Measurements from ENCODE around the gene ADARB2. TPM values are rescaled to one million over a fixed set of nuclear protein-coding genes. Genes with fewer than 3 reads are reported as not detected.

Gene ADARB2
- total RNA-seq, 3 donors from 2014 or later (not counting 1 experiment from before 2014, with no cell fraction given), result 0.27 to 0.78 (median 0.40) TPM

DNA sequence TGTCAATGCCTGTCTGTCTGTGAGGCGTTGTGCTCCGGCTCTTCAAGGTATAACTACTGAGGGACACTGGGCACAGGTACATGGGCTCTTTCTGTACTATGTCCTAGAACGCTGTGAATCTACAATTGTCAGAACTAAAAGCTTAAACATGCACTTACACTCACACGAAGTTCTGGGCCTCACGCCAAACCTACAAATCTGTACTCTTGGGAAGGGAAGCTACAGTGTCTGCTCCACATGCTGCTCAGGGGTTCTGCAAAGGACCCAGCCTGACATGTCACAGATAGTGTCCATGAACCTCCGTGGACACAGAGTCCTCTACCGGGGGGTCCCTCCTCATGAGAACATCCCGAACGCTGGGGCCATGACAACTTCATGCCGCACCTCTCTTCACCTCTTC lies 412.4 kb downstream of the ADARB2 start:
- Histone ChIP-seq H3K9me3 (ENCODE audit: control insufficient read depth, insufficient read depth, low read length) (no peaks in the 10 kb centered on the region), H3K36me3 (ENCODE audit: control insufficient read depth, insufficient read depth, low read length) (no peaks in the 10 kb centered on the region), H3K27me3 (ENCODE audit: control insufficient read depth, insufficient read depth, low read length) (no peaks in the 10 kb centered on the region), H3K27ac (ENCODE audit: low read length) (no peak overlapping the region), H3K4me3 (ENCODE audit: low read length) (no peak overlapping the region), H3K4me1 (ENCODE audit: control insufficient read depth, insufficient read depth, low read length) (no peaks in the 10 kb centered on the region)
- WGBS (ENCODE audit: insufficient coverage), result 85% methylated on average over 10 of the region's 10 CpGs
- no peak for DNase-seq
- peaks cover 24 to 28% of the 10 kb centered on the region in 2 donors for H3K27me3 Mint-ChIP-seq (ENCODE audit: low read depth in 2 of 2)
- H3K27ac Mint-ChIP-seq, result no peak overlapping the region
- TF ChIP-seq, protein P1, sequence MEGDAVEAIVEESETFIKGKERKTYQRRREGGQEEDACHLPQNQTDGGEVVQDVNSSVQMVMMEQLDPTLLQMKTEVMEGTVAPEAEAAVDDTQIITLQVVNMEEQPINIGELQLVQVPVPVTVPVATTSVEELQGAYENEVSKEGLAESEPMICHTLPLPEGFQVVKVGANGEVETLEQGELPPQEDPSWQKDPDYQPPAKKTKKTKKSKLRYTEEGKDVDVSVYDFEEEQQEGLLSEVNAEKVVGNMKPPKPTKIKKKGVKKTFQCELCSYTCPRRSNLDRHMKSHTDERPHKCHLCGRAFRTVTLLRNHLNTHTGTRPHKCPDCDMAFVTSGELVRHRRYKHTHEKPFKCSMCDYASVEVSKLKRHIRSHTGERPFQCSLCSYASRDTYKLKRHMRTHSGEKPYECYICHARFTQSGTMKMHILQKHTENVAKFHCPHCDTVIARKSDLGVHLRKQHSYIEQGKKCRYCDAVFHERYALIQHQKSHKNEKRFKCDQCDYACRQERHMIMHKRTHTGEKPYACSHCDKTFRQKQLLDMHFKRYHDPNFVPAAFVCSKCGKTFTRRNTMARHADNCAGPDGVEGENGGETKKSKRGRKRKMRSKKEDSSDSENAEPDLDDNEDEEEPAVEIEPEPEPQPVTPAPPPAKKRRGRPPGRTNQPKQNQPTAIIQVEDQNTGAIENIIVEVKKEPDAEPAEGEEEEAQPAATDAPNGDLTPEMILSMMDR (IDR thresholded peaks at IDR 0.05), result no peak
- ATAC-seq, result peak in 1 of 3 donors; percentile 33
- intact Hi-C loops (cut with micrococcal nuclease), result no loop called here
- H3K36me3 Mint-ChIP-seq, result no peaks in the 10 kb centered on the region
- no peaks in the 10 kb centered on the region for H3K4me1 Mint-ChIP-seq
- H3K9me3 Mint-ChIP-seq, result peaks cover 0 to 2% of the 10 kb centered on the region in 2 donors
- no peak overlapping the region for H3K4me3 Mint-ChIP-seq

DNA sequence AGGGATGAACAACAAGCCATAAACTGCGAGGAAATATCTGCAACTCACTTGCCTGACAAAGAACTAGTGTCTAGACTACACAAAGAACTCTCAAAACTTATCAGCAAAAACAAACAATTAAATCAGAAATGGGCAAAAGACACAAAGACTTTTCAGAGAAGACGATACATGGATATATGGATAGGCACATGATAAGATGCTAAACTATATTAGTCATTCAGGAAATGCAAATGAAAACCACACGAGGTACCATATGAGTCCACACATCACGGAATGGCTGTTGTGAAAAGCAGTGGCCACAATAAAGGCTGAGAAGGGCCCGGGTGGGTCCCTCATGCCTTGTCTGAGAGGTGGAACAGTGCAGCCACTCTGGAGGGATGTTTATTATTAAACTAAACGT lies 413.4 kb downstream of the ADARB2 start:
- Histone ChIP-seq H3K36me3 (ENCODE audit: control insufficient read depth, insufficient read depth, low read length) (no peaks in the 10 kb centered on the region), H3K27me3 (ENCODE audit: control insufficient read depth, insufficient read depth, low read length) (no peaks in the 10 kb centered on the region), H3K4me1 (ENCODE audit: control insufficient read depth, insufficient read depth, low read length) (no peaks in the 10 kb centered on the region), H3K27ac (ENCODE audit: low read length) (no peak overlapping the region), H3K9me3 (ENCODE audit: control insufficient read depth, insufficient read depth, low read length) (no peaks in the 10 kb centered on the region), H3K4me3 (ENCODE audit: low read length) (no peak overlapping the region)
- DNase-seq (no peak), ATAC-seq (no peak)
- Mint-ChIP-seq H3K36me3 (no peaks in the 10 kb centered on the region), H3K9me3 (peaks cover 0 to 2% of the 10 kb centered on the region in 2 donors), H3K27ac (no peak overlapping the region), H3K27me3 (ENCODE audit: low read depth in 2 of 2) (peaks cover 21 to 28% of the 10 kb centered on the region in 2 donors), H3K4me1 (no peaks in the 10 kb centered on the region), H3K4me3 (no peak overlapping the region)
- 70% methylated on average over 5 of the region's 6 CpGs for WGBS (ENCODE audit: insufficient coverage)
- intact Hi-C loops (cut with micrococcal nuclease), result no loop called here
- TF ChIP-seq, protein P1 (IDR thresholded peaks at IDR 0.05), result no peak

DNA sequence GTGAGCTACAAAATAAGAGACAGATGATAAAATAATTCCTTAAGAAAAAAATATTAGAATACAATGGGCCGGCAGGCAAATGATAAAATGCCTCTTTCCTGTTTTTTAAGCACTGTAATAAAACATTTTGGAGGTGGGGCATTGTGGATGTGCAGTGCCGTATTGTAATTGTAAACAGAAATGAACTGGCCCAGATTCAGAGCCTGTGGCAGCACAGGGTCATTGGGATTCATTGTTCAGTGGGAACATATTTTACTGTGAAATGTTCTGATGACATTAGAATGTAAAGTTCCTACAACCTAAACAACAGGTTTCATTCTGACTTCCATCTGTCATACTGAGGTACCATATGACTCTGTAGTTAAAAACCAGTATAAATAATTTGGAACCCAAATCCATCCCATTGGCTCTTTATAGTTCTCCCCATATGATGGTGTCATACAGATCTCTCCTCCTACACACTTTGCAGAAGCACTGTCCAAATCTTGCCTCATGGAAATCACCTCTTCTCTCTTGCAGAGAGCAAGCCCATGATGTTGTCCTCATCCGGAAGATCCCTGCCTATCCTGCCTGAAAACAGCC lies 416.5 kb downstream of the ADARB2 start:
- Mint-ChIP-seq H3K4me1 (no peaks in the 10 kb centered on the region), H3K9me3 (no peaks in the 10 kb centered on the region), H3K27ac (no peak overlapping the region), H3K27me3 (ENCODE audit: low read depth in 2 of 2) (peaks cover 21 to 25% of the 10 kb centered on the region in 2 donors), H3K4me3 (no peak overlapping the region), H3K36me3 (no peaks in the 10 kb centered on the region)
- ATAC-seq (no peak), DNase-seq (no peak)
- Histone ChIP-seq H3K9me3 (ENCODE audit: control insufficient read depth, insufficient read depth, low read length) (no peaks in the 10 kb centered on the region), H3K36me3 (ENCODE audit: control insufficient read depth, insufficient read depth, low read length) (no peaks in the 10 kb centered on the region), H3K4me1 (ENCODE audit: control insufficient read depth, insufficient read depth, low read length) (no peaks in the 10 kb centered on the region), H3K4me3 (ENCODE audit: low read length) (no peak overlapping the region), H3K27ac (ENCODE audit: low read length) (no peak overlapping the region), H3K27me3 (ENCODE audit: control insufficient read depth, insufficient read depth, low read length) (no peaks in the 10 kb centered on the region)
- intact Hi-C loops (cut with micrococcal nuclease), result no loop called here
- TF ChIP-seq, protein P1 (IDR thresholded peaks at IDR 0.05), result no peak
- 89% methylated on average over 3 of the region's 3 CpGs for WGBS (ENCODE audit: insufficient coverage)

DNA sequence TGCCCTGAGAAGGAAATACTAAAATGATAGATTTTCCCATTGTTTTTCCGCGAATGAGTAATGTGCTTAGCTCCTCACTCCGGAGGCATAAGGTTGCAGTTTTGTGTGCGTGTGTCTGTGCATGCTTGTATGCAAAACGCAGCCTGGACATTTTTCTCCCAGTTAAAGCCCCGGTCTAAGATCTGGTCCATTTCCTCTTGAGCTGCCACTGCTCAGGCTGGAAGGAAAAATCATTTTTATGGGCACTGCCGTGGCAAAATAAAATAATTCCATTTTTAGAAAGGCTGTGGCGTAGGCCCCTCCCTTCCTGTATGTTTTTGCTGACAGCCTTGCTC lies 420.5 kb downstream of the ADARB2 start:
- H3K36me3 Mint-ChIP-seq, result no peaks in the 10 kb centered on the region
- no peaks in the 10 kb centered on the region for H3K36me3 ChIP-seq (ENCODE audit: control insufficient read depth, insufficient read depth, low read length)
- no peaks in the 10 kb centered on the region for H3K9me3 Mint-ChIP-seq
- H3K4me1 Mint-ChIP-seq, result no peaks in the 10 kb centered on the region
- H3K27ac ChIP-seq (ENCODE audit: low read length), result no peak overlapping the region
- peaks cover 2 to 7% of the 10 kb centered on the region in 2 donors for H3K27me3 Mint-ChIP-seq (ENCODE audit: low read depth in 2 of 2)
- intact Hi-C loops (cut with micrococcal nuclease), result no loop called here
- DNase-seq, result no peak
- no peaks in the 10 kb centered on the region for H3K9me3 ChIP-seq (ENCODE audit: control insufficient read depth, insufficient read depth, low read length)
- TF ChIP-seq, protein P1 (IDR thresholded peaks at IDR 0.05), result no peak
- no peak overlapping the region for H3K4me3 Mint-ChIP-seq
- no peaks in the 10 kb centered on the region for H3K27me3 ChIP-seq (ENCODE audit: control insufficient read depth, insufficient read depth, low read length)
- no peaks in the 10 kb centered on the region for H3K4me1 ChIP-seq (ENCODE audit: control insufficient read depth, insufficient read depth, low read length)
- H3K4me3 ChIP-seq (ENCODE audit: low read length), result no peak overlapping the region
- ATAC-seq, result no peak
- WGBS (ENCODE audit: insufficient coverage), result 59% methylated on average over 8 of the region's 8 CpGs
- no peak overlapping the region for H3K27ac Mint-ChIP-seq
